G401.6 (cell line): Measurements from ENCODE around the gene MED16.
"Not testable (repeated sequence)": the region's sequence is repeated elsewhere in the genome, so short reads cannot be mapped to it uniquely, and the experiment has no call there.

Experiments
- FAIRE-seq: peaks from 2 replicates; lab custom pipeline; 2012; peaks lifted over from hg19 to GRCh38; lab: Jason Lieb, UNC

Gene MED16

GRCh38 chr19:911197-912033 is 18.4 kb upstream of the MED16 start:
- FAIRE-seq: no peak

GRCh38 chr19:907183-907853 is 14.3 kb upstream of the MED16 start:
- no peak for FAIRE-seq

- FAIRE-seq: no peak
These were observed 13.5 kb upstream of the MED16 start for GRCh38 chr19:906480-906879.

- FAIRE-seq: no peak
These were observed 11.6 kb upstream of the MED16 start for GRCh38 chr19:904545-904944.

GRCh38 chr19:903266-903797 is 10.3 kb upstream of the MED16 start:
- FAIRE-seq: no peak

GRCh38 chr19:902446-903226 is 9.6 kb upstream of the MED16 start:
- FAIRE-seq: no peak

- FAIRE-seq: no peak
These were observed 9.0 kb upstream of the MED16 start for GRCh38 chr19:902093-902370.

GRCh38 chr19:901216-902092 is 8.5 kb upstream of the MED16 start:
- no peak for FAIRE-seq

- no peak for FAIRE-seq
These were observed 7.5 kb upstream of the MED16 start for GRCh38 chr19:900302-901111.

- no peak for FAIRE-seq
These were observed 7.0 kb upstream of the MED16 start for GRCh38 chr19:900043-900301.

- no peak for FAIRE-seq
These were observed 6.5 kb upstream of the MED16 start for GRCh38 chr19:899336-900042.

- no peak for FAIRE-seq
These were observed 5.7 kb upstream of the MED16 start for GRCh38 chr19:898663-899062.

- FAIRE-seq: no peak
These were observed 4.6 kb upstream of the MED16 start for GRCh38 chr19:897442-898039.

GRCh38 chr19:896999-897398 is 4.0 kb upstream of the MED16 start:
- FAIRE-seq: no peak

GRCh38 chr19:896434-896833 is 3.4 kb upstream of the MED16 start:
- FAIRE-seq: no peak

GRCh38 chr19:892243-892893 is 619 bp downstream of the MED16 start:
- no peak for FAIRE-seq

GRCh38 chr19:891421-892200 is 1.4 kb downstream of the MED16 start:
- FAIRE-seq: not testable (repeated sequence)

- FAIRE-seq: no peak
These were observed 2.2 kb downstream of the MED16 start for GRCh38 chr19:890831-891230.
